ENCODE data around the gene VAV2.

Gene VAV2

DNA sequence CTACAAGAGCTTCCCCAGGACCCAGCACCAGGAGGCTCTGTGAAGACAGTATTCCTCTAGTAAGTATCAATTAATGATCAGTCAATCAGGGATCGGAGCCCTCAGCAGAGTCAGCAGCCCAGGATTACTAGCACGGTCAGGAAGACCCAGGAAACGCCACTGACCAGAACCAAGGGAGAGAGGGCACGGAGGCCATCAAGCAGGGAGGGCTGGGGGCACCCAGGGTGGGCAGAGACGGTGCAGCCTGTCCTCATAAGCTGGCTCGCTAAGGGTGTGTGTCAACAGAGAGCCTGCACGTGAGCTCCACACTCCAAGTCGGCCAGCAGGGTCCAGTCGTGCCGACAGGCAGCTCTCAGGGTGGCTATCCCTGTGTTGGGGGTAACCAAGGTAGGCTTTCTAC lies 29.0 kb downstream of the VAV2 start:
- TF ChIP-seq, protein P1, sequence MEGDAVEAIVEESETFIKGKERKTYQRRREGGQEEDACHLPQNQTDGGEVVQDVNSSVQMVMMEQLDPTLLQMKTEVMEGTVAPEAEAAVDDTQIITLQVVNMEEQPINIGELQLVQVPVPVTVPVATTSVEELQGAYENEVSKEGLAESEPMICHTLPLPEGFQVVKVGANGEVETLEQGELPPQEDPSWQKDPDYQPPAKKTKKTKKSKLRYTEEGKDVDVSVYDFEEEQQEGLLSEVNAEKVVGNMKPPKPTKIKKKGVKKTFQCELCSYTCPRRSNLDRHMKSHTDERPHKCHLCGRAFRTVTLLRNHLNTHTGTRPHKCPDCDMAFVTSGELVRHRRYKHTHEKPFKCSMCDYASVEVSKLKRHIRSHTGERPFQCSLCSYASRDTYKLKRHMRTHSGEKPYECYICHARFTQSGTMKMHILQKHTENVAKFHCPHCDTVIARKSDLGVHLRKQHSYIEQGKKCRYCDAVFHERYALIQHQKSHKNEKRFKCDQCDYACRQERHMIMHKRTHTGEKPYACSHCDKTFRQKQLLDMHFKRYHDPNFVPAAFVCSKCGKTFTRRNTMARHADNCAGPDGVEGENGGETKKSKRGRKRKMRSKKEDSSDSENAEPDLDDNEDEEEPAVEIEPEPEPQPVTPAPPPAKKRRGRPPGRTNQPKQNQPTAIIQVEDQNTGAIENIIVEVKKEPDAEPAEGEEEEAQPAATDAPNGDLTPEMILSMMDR (IDR thresholded peaks at IDR 0.05), result no peak

- TF ChIP-seq, protein P1 (IDR thresholded peaks at IDR 0.05), result no peak
Measured at GRCh38 chr9:133962341-133962740, 29.8 kb downstream of the VAV2 start.

DNA sequence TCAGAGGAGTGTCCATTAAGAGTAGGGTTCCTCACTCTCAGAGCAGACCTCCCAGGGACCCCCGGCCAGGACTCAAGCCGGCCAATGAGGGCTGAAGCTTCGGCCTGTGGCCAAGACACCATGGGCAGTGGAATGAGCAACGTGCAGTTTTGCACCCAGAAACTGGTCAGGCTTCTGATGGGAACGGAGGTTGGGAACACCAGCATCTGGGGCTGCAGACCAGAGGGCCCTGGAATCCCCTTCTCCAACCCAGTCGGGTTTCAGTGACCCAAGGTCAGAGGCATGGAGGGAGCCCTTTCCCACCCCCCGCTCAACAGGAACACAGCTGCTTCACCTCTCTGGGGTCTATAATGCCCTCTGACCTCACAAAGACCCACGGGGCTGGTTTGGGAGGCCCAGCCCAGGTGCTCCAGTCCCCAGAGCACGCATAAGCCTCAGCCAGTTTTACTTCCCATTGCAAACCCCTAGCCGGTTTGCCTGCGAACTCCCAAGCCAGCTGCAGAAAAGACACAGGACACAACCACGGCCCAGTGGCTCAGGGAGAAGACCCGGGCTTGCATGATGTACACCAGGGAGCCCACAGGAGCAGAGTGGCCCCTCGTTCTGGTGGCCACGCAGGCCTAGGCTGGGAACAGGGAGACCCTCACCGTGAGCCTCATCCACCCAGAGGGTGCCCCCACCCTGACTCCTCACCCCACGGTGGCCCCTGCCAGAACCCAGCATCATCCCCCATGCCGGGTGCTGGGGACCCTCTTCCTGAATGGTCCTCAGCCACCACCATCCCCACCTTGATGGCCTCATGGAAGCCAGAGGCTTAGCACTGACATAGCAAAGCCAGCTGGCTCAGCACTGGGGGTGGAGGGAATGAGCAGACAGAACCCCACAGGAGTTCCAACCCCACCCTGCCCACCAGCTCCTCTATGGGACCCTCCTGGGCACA lies 30.6 kb downstream of the VAV2 start:
- TF ChIP-seq, protein P1 (IDR thresholded peaks at IDR 0.05), result no peak

GRCh38 chr9:133960568-133961129 lies 31.5 kb downstream of the VAV2 start:
- TF ChIP-seq, protein P1 (IDR thresholded peaks at IDR 0.05), result no peak

- TF ChIP-seq, protein P1 (IDR thresholded peaks at IDR 0.05), result no peak
Measured at GRCh38 chr9:133959966-133960567, 32.1 kb downstream of the VAV2 start.

GRCh38 chr9:133959171-133959570 lies 33.0 kb downstream of the VAV2 start:
- TF ChIP-seq, protein P1 (IDR thresholded peaks at IDR 0.05), result no peak

DNA sequence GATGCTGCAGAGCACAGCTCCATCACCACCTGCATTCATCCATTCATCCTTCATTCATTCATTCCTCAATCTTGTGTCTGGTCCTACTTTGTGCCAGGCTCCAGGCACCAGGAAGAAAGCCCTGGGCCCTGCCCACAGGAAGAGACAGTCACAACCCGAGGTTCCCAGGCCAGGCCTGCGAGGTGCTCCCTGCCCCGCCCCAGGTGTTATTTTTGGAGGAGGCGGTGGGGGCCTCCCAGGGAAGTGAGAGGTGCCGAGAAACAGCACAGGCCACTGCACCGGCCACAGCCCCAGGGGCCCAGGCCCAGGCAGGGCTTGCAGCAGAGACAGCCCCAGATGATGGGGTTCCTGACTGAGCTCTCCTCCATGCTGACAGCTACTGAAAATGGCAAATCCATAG lies 33.4 kb downstream of the VAV2 start:
- TF ChIP-seq, protein P1 (IDR thresholded peaks at IDR 0.05), result no peak
